Naive thymus-derived CD4-positive, alpha-beta T cell (primary cell): ENCODE results near the gene MYO16. TPM values are rescaled to one million over a fixed set of nuclear protein-coding genes. Genes with fewer than 3 reads are reported as not detected.

Source experiments
- ATAC-seq: fragments of 150-1000 bp; cut with Tn5 transposase; 2 replicates; pipeline ENCODE4 v1.10.0; 2021; ENCODE audit warnings: mild to moderate bottlenecking, moderate library complexity
- CTCF ChIA-PET: fragments of 350-600 bp; sonication (Branson Sonifier 250); formaldehyde crosslinking; loops from one replicate; lab custom pipeline; 2021; ENCODE audit warnings: antibody characterized with exemption; lab: Charles Lee
- POLR2A ChIA-PET: fragments of 350-600 bp; sonication (Branson Sonifier 250); formaldehyde crosslinking; loops from one replicate; lab custom pipeline; 2021; ENCODE audit warnings: antibody characterized with exemption, inconsistent platforms; lab: Charles Lee
- DNase-seq, 9 donors: peaks; one replicate each; pipeline versions ENCODE4 v3.0.0 to v3.0.0-alpha.2; 2020 to 2022; ENCODE audit warnings: mixed read lengths in 1 of 9
- H3K27ac ChIP-seq: one replicate; pipeline ENCODE4 v1.7.0; 2013; ENCODE audit warnings: mild to moderate bottlenecking, low read depth, low read length, moderate library complexity
- H3K27me3 ChIP-seq, 2 donors: one replicate each; pipeline ENCODE4 v1.7.0; 2013; ENCODE audit warnings: low read length in 2 of 2, mild to moderate bottlenecking in 2 of 2, moderate library complexity in 2 of 2; ENCODE audit not compliant: control insufficient read depth in 2 of 2, insufficient read depth in 2 of 2
- H3K36me3 ChIP-seq, 3 experiments: 1 replicate in 2 of 3; 2 replicates in 1 of 3; pipeline ENCODE4 v1.7.0; 2013; ENCODE audit warnings: low read length in 3 of 3, mild to moderate bottlenecking in 3 of 3, moderate library complexity in 1 of 3; ENCODE audit not compliant: insufficient read depth in 3 of 3, control insufficient read depth in 2 of 3
- H3K4me1 ChIP-seq, 2 donors: one replicate each; pipeline ENCODE4 v1.7.0; 2013; ENCODE audit warnings: low read length in 2 of 2, mild to moderate bottlenecking in 2 of 2, moderate library complexity in 1 of 2; ENCODE audit not compliant: control insufficient read depth in 2 of 2, insufficient read depth in 2 of 2
- H3K4me3 ChIP-seq: 2 replicates; pipeline ENCODE4 v1.7.0; 2013; ENCODE audit warnings: mild to moderate bottlenecking, low read length
- H3K9me3 ChIP-seq, 3 experiments: 1 replicate in 2 of 3; 2 replicates in 1 of 3; pipeline ENCODE4 v1.7.0; 2013; ENCODE audit warnings: low read length in 3 of 3; ENCODE audit not compliant: control insufficient read depth in 2 of 3
- H3K27ac Mint-ChIP-seq, 9 donors: one replicate each; pipeline ENCODE4 v1.8.0; 2020 to 2022; ENCODE audit warnings: mixed read lengths in 9 of 9, mild to moderate bottlenecking in 8 of 9, moderate library complexity in 5 of 9, inconsistent platforms in 2 of 9
- H3K27me3 Mint-ChIP-seq, 5 donors: one replicate each; pipeline ENCODE4 v1.8.0; 2021 to 2022; ENCODE audit warnings: mixed read lengths in 5 of 5, mild to moderate bottlenecking in 1 of 5
- H3K36me3 Mint-ChIP-seq, 5 donors: one replicate each; pipeline ENCODE4 v1.8.0; 2020 to 2022; ENCODE audit warnings: mixed read lengths in 5 of 5, mild to moderate bottlenecking in 3 of 5, inconsistent platforms in 1 of 5
- H3K4me1 Mint-ChIP-seq, 7 donors: one replicate each; pipeline ENCODE4 v1.8.0; 2020 to 2022; ENCODE audit warnings: mixed read lengths in 7 of 7, mild to moderate bottlenecking in 3 of 7, inconsistent platforms in 1 of 7
- H3K4me3 Mint-ChIP-seq, 10 donors: one replicate each; pipeline ENCODE4 v1.8.0; 2020 to 2022; ENCODE audit warnings: mild to moderate bottlenecking in 10 of 10, mixed read lengths in 10 of 10, moderate library complexity in 6 of 10, inconsistent platforms in 2 of 10
- H3K9me3 Mint-ChIP-seq, 11 donors: one replicate each; pipeline ENCODE4 v1.8.0; 2020 to 2022; ENCODE audit warnings: mixed read lengths in 11 of 11, mild to moderate bottlenecking in 4 of 11, inconsistent platforms in 1 of 11, moderate library complexity in 1 of 11
- intact Hi-C, 2 donors: fragments of 100-400 bp; cut with micrococcal nuclease; formaldehyde crosslinking; loops; one replicate each; pipeline ENCODE4 v1.15.1; 2023
- polyA plus RNA-seq, 2 donors: library from polyadenylated mRNA; unstranded; fragments of 300-500 nt; fragmentation: Illumina TruSeq; gene quantifications; one replicate each; pipeline ENCODE4 v1.2.3, GENCODE V29; 2021
- total RNA-seq, 6 experiments: library from RNA in 5 of 6; stranded (reverse) in 5 of 6; gene quantifications; 1 replicate in 5 of 6; 2 replicates in 1 of 6; pipeline ENCODE4 v1.2.3 and lab custom pipeline; 2021 to 2026

MYO16 gene
- total and polyA plus RNA-seq, 7 experiments from 2014 or later = 0.10 to 1.4 (median 1.4) TPM; not detected in 4

GRCh38 chr13:109110159-109110558, 480.7 kb downstream of the MYO16 start:
- H3K36me3 ChIP-seq = no peaks in the 10 kb centered on the region

GRCh38 chr13:109111141-109111540, 481.7 kb downstream of the MYO16 start:
- no peak overlapping the region for H3K4me3 ChIP-seq
- no peaks in the 10 kb centered on the region for H3K4me1 ChIP-seq
- no peak overlapping the region for H3K27ac ChIP-seq
- ATAC-seq = no peak
- Mint-ChIP-seq H3K4me1 (peaks cover 0 to 7% (median 0%) of the 10 kb centered on the region in 7 donors), H3K36me3 (no peaks in the 10 kb centered on the region), H3K9me3 (peaks cover 0 to 4% (median 0%) of the 10 kb centered on the region in 11 donors), H3K27ac (no peak overlapping the region), H3K4me3 (no peak overlapping the region), H3K27me3 (peaks cover 0 to 35% (median 29%) of the 10 kb centered on the region in 5 donors)
- H3K36me3 ChIP-seq = no peaks in the 10 kb centered on the region
- CTCF ChIA-PET = no interaction called here
- intact Hi-C loops = no loop called here
- POLR2A ChIA-PET = no interaction called here
- H3K9me3 ChIP-seq = no peaks in the 10 kb centered on the region
- no peaks in the 10 kb centered on the region for H3K27me3 ChIP-seq
- no peak for DNase-seq

More at GRCh38 chr13:109110159-109110558, 480.7 kb downstream of the MYO16 start:
- Histone ChIP-seq H3K9me3 (no peaks in the 10 kb centered on the region), H3K27ac (no peak overlapping the region), H3K27me3 (no peaks in the 10 kb centered on the region), H3K4me1 (no peaks in the 10 kb centered on the region), H3K4me3 (no peak overlapping the region)
- no peak for ATAC-seq
- Mint-ChIP-seq H3K4me1 (peaks cover 0 to 7% (median 0%) of the 10 kb centered on the region in 7 donors), H3K9me3 (peaks cover 0 to 4% (median 0%) of the 10 kb centered on the region in 11 donors), H3K27ac (peak overlapping the region in 1 of 9 donors; percentile 22), H3K36me3 (no peaks in the 10 kb centered on the region), H3K4me3 (no peak overlapping the region), H3K27me3 (peaks cover 0 to 35% (median 28%) of the 10 kb centered on the region in 5 donors)
- DNase-seq = no peak
- intact Hi-C loops = no loop called here
- ChIA-PET POLR2A (no interaction called here), CTCF (no interaction called here)

GRCh38 chr13:109113427-109113826, 484.0 kb downstream of the MYO16 start:
- H3K9me3 Mint-ChIP-seq = peaks cover 0 to 3% (median 0%) of the 10 kb centered on the region in 11 donors
- H3K4me3 Mint-ChIP-seq = no peak overlapping the region
- no peak overlapping the region for H3K4me3 ChIP-seq
- peaks cover 0 to 29% (median 24%) of the 10 kb centered on the region in 5 donors for H3K27me3 Mint-ChIP-seq
- H3K27me3 ChIP-seq = no peaks in the 10 kb centered on the region
- ATAC-seq (no peak), DNase-seq (no peak)
- no peak overlapping the region for H3K27ac Mint-ChIP-seq
- no peaks in the 10 kb centered on the region for H3K4me1 ChIP-seq
- H3K27ac ChIP-seq = no peak overlapping the region
- H3K9me3 ChIP-seq = no peaks in the 10 kb centered on the region
- ChIA-PET POLR2A (interaction anchor here (0.5 kb wide), 1 partner anchor 25 kb away, joined by 3 read pairs; no protein-coding TSS in a partner anchor), CTCF (no interaction called here)
- no peaks in the 10 kb centered on the region for H3K36me3 Mint-ChIP-seq
- peaks cover 0 to 7% (median 0%) of the 10 kb centered on the region in 7 donors for H3K4me1 Mint-ChIP-seq
- no peaks in the 10 kb centered on the region for H3K36me3 ChIP-seq
- intact Hi-C loops = no loop called here

- DNase-seq = no peak
- ChIA-PET POLR2A (interaction anchor here (0.5 kb wide), 1 partner anchor 24 kb away, joined by 3 read pairs; no protein-coding TSS in a partner anchor), CTCF (no interaction called here)
- H3K4me1 Mint-ChIP-seq = peaks cover 0 to 7% (median 0%) of the 10 kb centered on the region in 7 donors
- peaks cover 0 to 3% (median 0%) of the 10 kb centered on the region in 11 donors for H3K9me3 Mint-ChIP-seq
- Histone ChIP-seq H3K27ac (no peak overlapping the region), H3K36me3 (no peaks in the 10 kb centered on the region), H3K9me3 (no peaks in the 10 kb centered on the region), H3K27me3 (no peaks in the 10 kb centered on the region), H3K4me3 (no peak overlapping the region), H3K4me1 (no peaks in the 10 kb centered on the region)
- H3K27me3 Mint-ChIP-seq = peaks cover 0 to 24% (median 19%) of the 10 kb centered on the region in 5 donors
- no peak overlapping the region for H3K4me3 Mint-ChIP-seq
- H3K27ac Mint-ChIP-seq = no peak overlapping the region
- intact Hi-C loops = no loop called here
- ATAC-seq = no peak
- H3K36me3 Mint-ChIP-seq = no peaks in the 10 kb centered on the region
Measured at GRCh38 chr13:109114162-109114561, 484.8 kb downstream of the MYO16 start.

- POLR2A ChIA-PET = no interaction called here
- intact Hi-C loops = no loop called here
- ATAC-seq = no peak
Measured at GRCh38 chr13:109114991-109115390, 485.6 kb downstream of the MYO16 start.

GRCh38 chr13:109118521-109118920, 489.1 kb downstream of the MYO16 start:
- no peaks in the 10 kb centered on the region for H3K36me3 ChIP-seq
- Mint-ChIP-seq H3K4me3 (no peak overlapping the region), H3K9me3 (peaks cover 0 to 3% (median 0%) of the 10 kb centered on the region in 11 donors), H3K27ac (no peak overlapping the region), H3K27me3 (peaks cover 0 to 29% (median 15%) of the 10 kb centered on the region in 5 donors), H3K36me3 (no peaks in the 10 kb centered on the region), H3K4me1 (peaks cover 0 to 2% (median 0%) of the 10 kb centered on the region in 7 donors)
- DNase-seq = no peak
- ATAC-seq = no peak
- ChIA-PET POLR2A (no interaction called here), CTCF (no interaction called here)
- no peak overlapping the region for H3K27ac ChIP-seq
- no peaks in the 10 kb centered on the region for H3K9me3 ChIP-seq
- no peaks in the 10 kb centered on the region for H3K27me3 ChIP-seq
- no peaks in the 10 kb centered on the region for H3K4me1 ChIP-seq
- intact Hi-C loops = no loop called here
- no peak overlapping the region for H3K4me3 ChIP-seq

More at GRCh38 chr13:109114991-109115390, 485.6 kb downstream of the MYO16 start:
- Mint-ChIP-seq H3K4me3 (no peak overlapping the region), H3K36me3 (no peaks in the 10 kb centered on the region), H3K9me3 (peaks cover 0 to 3% (median 0%) of the 10 kb centered on the region in 11 donors), H3K27ac (no peak overlapping the region), H3K4me1 (peaks cover 0 to 7% (median 0%) of the 10 kb centered on the region in 7 donors), H3K27me3 (peaks cover 0 to 21% (median 15%) of the 10 kb centered on the region in 5 donors)
- Histone ChIP-seq H3K4me1 (no peaks in the 10 kb centered on the region), H3K9me3 (no peaks in the 10 kb centered on the region), H3K36me3 (no peaks in the 10 kb centered on the region), H3K4me3 (no peak overlapping the region), H3K27me3 (no peaks in the 10 kb centered on the region), H3K27ac (no peak overlapping the region)
- CTCF ChIA-PET = no interaction called here
- no peak for DNase-seq

GRCh38 chr13:109119896-109120295, 490.5 kb downstream of the MYO16 start:
- Histone ChIP-seq H3K4me1 (no peaks in the 10 kb centered on the region), H3K27me3 (no peaks in the 10 kb centered on the region), H3K9me3 (no peaks in the 10 kb centered on the region), H3K4me3 (no peak overlapping the region), H3K27ac (no peak overlapping the region), H3K36me3 (no peaks in the 10 kb centered on the region)
- Mint-ChIP-seq H3K27me3 (peaks cover 0 to 21% (median 12%) of the 10 kb centered on the region in 5 donors), H3K36me3 (no peaks in the 10 kb centered on the region), H3K27ac (no peak overlapping the region), H3K4me3 (no peak overlapping the region), H3K4me1 (no peaks in the 10 kb centered on the region), H3K9me3 (peaks cover 0 to 3% (median 0%) of the 10 kb centered on the region in 11 donors)
- CTCF ChIA-PET = no interaction called here
- POLR2A ChIA-PET = no interaction called here
- DNase-seq = no peak
- intact Hi-C loops = no loop called here
- no peak for ATAC-seq
